Psoas muscle (tissue), 8 donors: Measurements from ENCODE around the gene GABRB1. TPM values are rescaled to one million over a fixed set of nuclear protein-coding genes. Genes with fewer than 3 reads are reported as not detected.

ENCODE experiments used
- ATAC-seq, 4 donors: fragments of 200-7000 bp; cut with Tn5 transposase; one replicate each; pipeline ENCODE4 v1.9.1; 2020; ENCODE audit warnings: moderate library complexity in 3 of 4, mild to moderate bottlenecking in 2 of 4
- DNase-seq, 2 donors: peaks; one replicate each; pipeline ENCODE4 v3.0.0-alpha.2; 2020
- H3K27ac ChIP-seq: fragments of 200-600 bp; one replicate; pipeline ENCODE4 v1.8.0; 2022
- H3K27me3 ChIP-seq, 3 donors: fragments of 200-600 bp in 1 of 3; one replicate each; pipeline versions ENCODE4 v1.6.1 to v1.8.0; 2013 to 2022; ENCODE audit warnings: low read length in 2 of 3, mild to moderate bottlenecking in 2 of 3, moderate library complexity in 1 of 3; ENCODE audit not compliant: insufficient read depth in 3 of 3
- H3K36me3 ChIP-seq, 2 donors: fragments of 200-600 bp in 1 of 2; one replicate each; pipeline versions ENCODE4 v1.6.1 to v1.8.0; 2013 to 2022; ENCODE audit warnings: low read depth in 1 of 2, mild to moderate bottlenecking in 1 of 2, moderate library complexity in 1 of 2; ENCODE audit not compliant: insufficient read depth in 1 of 2
- H3K4me1 ChIP-seq: fragments of 200-600 bp; one replicate; pipeline ENCODE4 v1.8.0; 2022
- H3K4me3 ChIP-seq: fragments of 200-600 bp; one replicate; pipeline ENCODE4 v1.8.0; 2022; ENCODE audit warnings: mild to moderate bottlenecking
- H3K9me3 ChIP-seq: fragments of 200-600 bp; one replicate; pipeline ENCODE4 v1.8.0; 2022
- WGBS, 3 donors: extraction: QIAGEN DNeasy Blood & Tissue Kit; methylation state at CpG; one replicate each; pipeline versions ENCODE4 v1.1.6 to v1.1.7; 2013; 5-methylcytosine and 5-hydroxymethylcytosine counted together
- intact Hi-C, 2 donors: fragments of 100-400 bp; cut with DNase I; formaldehyde crosslinking; loops; one replicate each; pipeline versions ENCODE4 v1.11.0 to v1.14.2; 2022
- polyA plus RNA-seq, 3 donors: library from polyadenylated mRNA; stranded (reverse); fragments of 200-250 nt; gene quantifications; one replicate each; pipeline ENCODE4 v1.2.3, GENCODE V29; 2013
- total RNA-seq, 4 donors: library from RNA; stranded (reverse); fragmentation: NEBNext Ultra II Directional in 2 of 4; extraction: Animal tissue kit (Norgen Biotek cat#: 25700) in 2 of 4; gene quantifications; one replicate each; pipeline versions ENCODE4 v1.2.1 to v1.2.4, GENCODE V29; 2021 to 2023
- TF ChIP-seq, protein P1 (sequence below): fragments of 200-600 bp; IDR thresholded peaks from one replicate; pipeline ENCODE4 v1.8.0; 2022; ENCODE audit warnings: antibody characterized with exemption
- donor health status: healthy with polysubstance abuse.
- donor health status: DM: no; HTN: no; CAD: no; lungs with moderate emphysema.
- donor health status: Bipolar disorder and iron deficiency.
- donor health status: healthy.
- donor health status: DM: yes; HTN: yes; CAD: no.
- donor health status: DM: no; HTN: no; CAD: no.
- donor health status: DM: no; HTN: no; CAD: no.
- donor health status: DM: yes; HTN: yes; CAD: no.

The GABRB1 gene
- total and polyA plus RNA-seq, 7 donors: not detected

DNA sequence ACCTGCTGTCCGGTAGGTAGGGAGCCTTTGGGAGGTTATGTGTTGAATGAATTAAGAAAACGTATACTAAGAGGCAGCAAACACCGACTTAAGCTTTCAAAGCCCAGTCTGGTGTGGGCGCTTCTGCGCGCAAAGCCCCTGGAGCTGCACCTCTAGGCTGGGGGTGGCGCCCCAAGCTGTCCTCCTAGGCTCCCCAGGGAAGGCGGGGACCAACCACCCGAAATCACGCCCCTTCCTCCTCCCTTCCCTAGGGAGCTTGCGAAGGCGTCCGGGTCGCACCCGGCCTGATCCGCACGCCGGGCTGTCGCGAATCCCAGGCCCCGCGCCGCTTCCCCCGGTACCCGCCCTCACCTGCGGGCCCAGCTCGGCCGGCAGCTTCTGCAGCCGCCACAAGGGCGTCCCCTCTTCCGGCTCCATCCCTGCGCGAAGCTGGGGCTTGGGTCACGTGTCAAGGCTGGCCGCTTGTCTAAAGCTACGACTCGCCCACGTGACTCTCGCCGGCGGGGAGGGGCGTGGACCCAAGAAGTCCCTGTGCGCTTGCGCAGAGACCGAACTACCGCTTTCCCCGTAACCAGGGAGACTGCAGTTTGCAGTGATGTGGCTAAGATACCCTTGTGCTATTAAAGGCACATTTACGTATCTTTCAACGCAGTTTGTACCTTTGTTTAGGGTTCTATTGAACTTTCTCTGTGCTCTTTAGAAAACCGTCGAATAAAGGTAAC lies 432.0 kb downstream of the GABRB1 start, which contains the start of gene COMMD8:
COMMD8 (minus strand) TSS at position 468 of the 722 bp plus-strand sequence; CDS start at position 417, 51 bp downstream.
- intact Hi-C loops: loop anchor here in 1 of 2 donors (2.0 kb wide), 1 partner anchor 21 kb away; the partner anchor contains the start of gene ATP10D
- WGBS, 3 donors: 0 to 2% (median 1%) methylated on average over 50 to 51 of the region's 51 CpGs
- peak; percentile 98 to 100 (median 100) for ATAC-seq

GRCh38 chr4:47465004-47465403 lies 433.6 kb downstream of the GABRB1 start:
- TF ChIP-seq, protein P1, sequence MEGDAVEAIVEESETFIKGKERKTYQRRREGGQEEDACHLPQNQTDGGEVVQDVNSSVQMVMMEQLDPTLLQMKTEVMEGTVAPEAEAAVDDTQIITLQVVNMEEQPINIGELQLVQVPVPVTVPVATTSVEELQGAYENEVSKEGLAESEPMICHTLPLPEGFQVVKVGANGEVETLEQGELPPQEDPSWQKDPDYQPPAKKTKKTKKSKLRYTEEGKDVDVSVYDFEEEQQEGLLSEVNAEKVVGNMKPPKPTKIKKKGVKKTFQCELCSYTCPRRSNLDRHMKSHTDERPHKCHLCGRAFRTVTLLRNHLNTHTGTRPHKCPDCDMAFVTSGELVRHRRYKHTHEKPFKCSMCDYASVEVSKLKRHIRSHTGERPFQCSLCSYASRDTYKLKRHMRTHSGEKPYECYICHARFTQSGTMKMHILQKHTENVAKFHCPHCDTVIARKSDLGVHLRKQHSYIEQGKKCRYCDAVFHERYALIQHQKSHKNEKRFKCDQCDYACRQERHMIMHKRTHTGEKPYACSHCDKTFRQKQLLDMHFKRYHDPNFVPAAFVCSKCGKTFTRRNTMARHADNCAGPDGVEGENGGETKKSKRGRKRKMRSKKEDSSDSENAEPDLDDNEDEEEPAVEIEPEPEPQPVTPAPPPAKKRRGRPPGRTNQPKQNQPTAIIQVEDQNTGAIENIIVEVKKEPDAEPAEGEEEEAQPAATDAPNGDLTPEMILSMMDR: no peak
- Histone ChIP-seq H3K4me3 (no peak overlapping the region), H3K4me1 (no peaks in the 10 kb centered on the region), H3K36me3 (peaks cover 0 to 2% of the 10 kb centered on the region in 2 donors), H3K27ac (no peak overlapping the region), H3K27me3 (no peaks in the 10 kb centered on the region), H3K9me3 (no peaks in the 10 kb centered on the region)
- ATAC-seq (no peak), DNase-seq (no peak)
- intact Hi-C loops: no loop called here
- 84 to 89% (median 87%) methylated on average over 2 of the region's 2 CpGs for WGBS, 3 donors

More for the DNA sequence above, 432.0 kb downstream of the GABRB1 start, which contains the start of gene COMMD8:
- H3K9me3 ChIP-seq: no peaks in the 10 kb centered on the region
- peaks cover 0 to 18% of the 10 kb centered on the region in 2 donors for H3K36me3 ChIP-seq
- peak within 1 kb of the TSS; percentile 74 for H3K27ac ChIP-seq
- TF ChIP-seq, protein P1: peak; percentile 36
- H3K27me3 ChIP-seq: no peaks in the 10 kb centered on the region
- peak; percentile 95 to 97 for DNase-seq
- H3K4me3 ChIP-seq: peak within 1 kb of the TSS; percentile 93
- H3K4me1 ChIP-seq: no peaks in the 10 kb centered on the region

- Histone ChIP-seq H3K9me3 (no peaks in the 10 kb centered on the region), H3K4me1 (no peaks in the 10 kb centered on the region), H3K4me3 (no peak overlapping the region), H3K27ac (no peak overlapping the region), H3K27me3 (no peaks in the 10 kb centered on the region), H3K36me3 (no peaks in the 10 kb centered on the region)
- TF ChIP-seq, protein P1: no peak
- intact Hi-C loops: no loop called here
- no peak for DNase-seq
- ATAC-seq: no peak
- 35 to 42% (median 36%) methylated on average over 2 of the region's 2 CpGs for WGBS, 3 donors
Measured at GRCh38 chr4:47466056-47466785, 434.9 kb downstream of the GABRB1 start.

GRCh38 chr4:47468706-47469365 lies 437.5 kb downstream of the GABRB1 start:
- Histone ChIP-seq H3K4me1 (no peaks in the 10 kb centered on the region), H3K27me3 (no peaks in the 10 kb centered on the region), H3K36me3 (no peaks in the 10 kb centered on the region), H3K4me3 (no peak overlapping the region), H3K9me3 (no peaks in the 10 kb centered on the region), H3K27ac (no peak overlapping the region)
- DNase-seq: no peak
- TF ChIP-seq, protein P1: no peak
- 87 to 90% (median 88%) methylated on average over 6 of the region's 6 CpGs for WGBS, 3 donors
- intact Hi-C loops: no loop called here
- no peak for ATAC-seq
